HepG2 (cell line): ENCODE results near the gene PRADC1.

ENCODE experiments used
- CHD4 ChIP-seq: fragments of 200-600 bp; sonication (generic); IDR thresholded peaks from 2 replicates; pipeline ENCODE4 v1.7.0; 2017; ENCODE audit warnings: mild to moderate bottlenecking, low read length, borderline replicate concordance
- MYC ChIP-seq: sonication (generic); formaldehyde crosslinking; IDR thresholded peaks from 2 replicates; pipeline ENCODE4 v1.9.0; 2021; ENCODE audit warnings: missing genetic modification reagents, borderline replicate concordance
- POLR2G ChIP-seq: fragments of 200-400 bp; formaldehyde crosslinking; IDR thresholded peaks from 2 replicates; pipeline ENCODE4 v1.6.1; 2018; ENCODE audit warnings: mild to moderate bottlenecking, low read depth, low read length, moderate library complexity
- SMC3 ChIP-seq: IDR thresholded peaks from 2 replicates; pipeline ENCODE4 v1.6.1; 2011; ENCODE audit warnings: low read length, improper control_type of control experiment
- TAF15 ChIP-seq: fragments of 200-400 bp; formaldehyde crosslinking; IDR thresholded peaks from one replicate; pipeline ENCODE4 v1.6.1; 2018; ENCODE audit warnings: mild to moderate bottlenecking, low read depth, low read length; ENCODE audit not compliant: poor library complexity, severe bottlenecking
- ZBTB1 ChIP-seq: sonication (generic); formaldehyde crosslinking; IDR thresholded peaks from 2 replicates; pipeline ENCODE4 v1.4.0; 2020; ENCODE audit warnings: missing genetic modification reagents, borderline replicate concordance
- ZNF317 ChIP-seq: sonication (generic); formaldehyde crosslinking; IDR thresholded peaks from 2 replicates; pipeline ENCODE4 v1.5.0; 2020; ENCODE audit warnings: mild to moderate bottlenecking, missing genetic modification reagents
- ZNF33B ChIP-seq: sonication (generic); formaldehyde crosslinking; IDR thresholded peaks from 2 replicates; pipeline ENCODE4 v1.5.1; 2020; ENCODE audit warnings: mild to moderate bottlenecking, missing genetic modification reagents
- ZNF350 ChIP-seq: sonication (generic); formaldehyde crosslinking; IDR thresholded peaks from 2 replicates; pipeline ENCODE4 v1.4.0; 2020; ENCODE audit warnings: mild to moderate bottlenecking, low read depth, missing genetic modification reagents, borderline replicate concordance
- ZNF549 ChIP-seq: sonication (generic); formaldehyde crosslinking; IDR thresholded peaks from 2 replicates; pipeline ENCODE4 v1.5.0; 2020; ENCODE audit warnings: missing genetic modification reagents
- TF ChIP-seq, protein P1 (sequence below): sonication (generic); formaldehyde crosslinking; IDR thresholded peaks from 2 replicates; pipeline ENCODE4 v1.5.0; 2020; ENCODE audit warnings: mild to moderate bottlenecking, missing genetic modification reagents, moderate library complexity
- TF ChIP-seq, protein P2 (sequence below): sonication (generic); formaldehyde crosslinking; IDR thresholded peaks from 2 replicates; pipeline ENCODE4 v1.4.0; 2020; ENCODE audit warnings: missing genetic modification reagents

DNA sequence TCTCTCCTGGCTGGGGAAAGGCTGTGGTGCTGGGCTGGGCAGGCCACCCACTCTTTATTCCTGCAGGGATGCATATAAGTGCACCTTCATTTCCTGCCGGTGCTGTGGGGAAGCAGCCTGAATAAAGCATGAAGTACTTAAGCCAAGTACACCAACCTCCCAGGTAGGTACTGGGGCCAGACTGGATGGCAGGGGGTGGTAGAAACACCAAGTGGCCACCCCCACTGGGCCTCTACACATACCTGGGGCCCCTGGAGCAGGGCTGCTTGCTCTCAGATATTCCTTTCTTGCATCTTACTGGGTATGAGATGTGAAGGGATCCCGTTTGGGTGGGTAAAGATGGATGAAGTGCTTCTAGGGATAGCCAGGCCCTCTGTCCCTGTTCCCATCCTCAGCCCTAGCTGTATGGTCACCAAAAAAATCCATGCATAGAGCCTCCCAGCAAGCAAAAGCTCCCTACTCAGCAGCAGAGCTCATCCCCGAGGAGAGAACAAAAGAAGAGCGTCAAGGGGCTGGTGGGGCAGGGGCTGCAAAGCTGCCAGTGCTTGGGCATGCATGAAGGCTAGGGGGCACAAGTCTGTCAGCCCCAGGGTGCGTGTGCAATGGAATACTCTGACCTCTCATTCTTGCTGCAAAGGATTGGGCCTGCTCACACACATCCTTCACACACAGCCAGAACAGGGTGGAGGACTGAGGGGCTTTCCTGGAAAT lies 23.0 kb upstream of the PRADC1 start:
- TF ChIP-seq MYC (CRISPR knock-in tag): no peak
- TF ChIP-seq ZBTB1 (CRISPR knock-in tag): no peak
- no peak for TF ChIP-seq TAF15
- TF ChIP-seq POLR2G: peak; percentile 43
- TF ChIP-seq, protein P1, sequence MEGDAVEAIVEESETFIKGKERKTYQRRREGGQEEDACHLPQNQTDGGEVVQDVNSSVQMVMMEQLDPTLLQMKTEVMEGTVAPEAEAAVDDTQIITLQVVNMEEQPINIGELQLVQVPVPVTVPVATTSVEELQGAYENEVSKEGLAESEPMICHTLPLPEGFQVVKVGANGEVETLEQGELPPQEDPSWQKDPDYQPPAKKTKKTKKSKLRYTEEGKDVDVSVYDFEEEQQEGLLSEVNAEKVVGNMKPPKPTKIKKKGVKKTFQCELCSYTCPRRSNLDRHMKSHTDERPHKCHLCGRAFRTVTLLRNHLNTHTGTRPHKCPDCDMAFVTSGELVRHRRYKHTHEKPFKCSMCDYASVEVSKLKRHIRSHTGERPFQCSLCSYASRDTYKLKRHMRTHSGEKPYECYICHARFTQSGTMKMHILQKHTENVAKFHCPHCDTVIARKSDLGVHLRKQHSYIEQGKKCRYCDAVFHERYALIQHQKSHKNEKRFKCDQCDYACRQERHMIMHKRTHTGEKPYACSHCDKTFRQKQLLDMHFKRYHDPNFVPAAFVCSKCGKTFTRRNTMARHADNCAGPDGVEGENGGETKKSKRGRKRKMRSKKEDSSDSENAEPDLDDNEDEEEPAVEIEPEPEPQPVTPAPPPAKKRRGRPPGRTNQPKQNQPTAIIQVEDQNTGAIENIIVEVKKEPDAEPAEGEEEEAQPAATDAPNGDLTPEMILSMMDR: no peak
- TF ChIP-seq, protein P2, sequence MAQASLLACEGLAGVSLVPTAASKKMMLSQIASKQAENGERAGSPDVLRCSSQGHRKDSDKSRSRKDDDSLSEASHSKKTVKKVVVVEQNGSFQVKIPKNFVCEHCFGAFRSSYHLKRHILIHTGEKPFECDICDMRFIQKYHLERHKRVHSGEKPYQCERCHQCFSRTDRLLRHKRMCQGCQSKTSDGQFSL (CRISPR knock-in tag): no peak
- TF ChIP-seq ZNF33B (CRISPR knock-in tag): no peak
- TF ChIP-seq CHD4: no peak
- no peak for TF ChIP-seq ZNF549 (CRISPR knock-in tag)
- TF ChIP-seq ZNF350 (CRISPR knock-in tag): no peak
- TF ChIP-seq ZNF317 (CRISPR knock-in tag): no peak
- TF ChIP-seq SMC3: no peak
